Left lung (tissue), 10 donors: ENCODE measurements around the gene CSNK1E. TPM values are rescaled to one million over a fixed set of nuclear protein-coding genes. Genes with fewer than 3 reads are reported as not detected.

Experiments used
- ATAC-seq: fragments of 200-7000 bp; cut with Tn5 transposase; one replicate; pipeline ENCODE4 v1.9.1; 2020; ENCODE audit warnings: moderate library complexity
- DNase-seq, 4 donors: peaks; one replicate each; pipeline ENCODE4 v3.0.0-alpha.2; 2013 to 2020
- H3K27ac ChIP-seq, 2 donors: fragments of 200-600 bp; sonication (generic) in 1 of 2; one replicate each; pipeline versions ENCODE4 v1.5.0 to v1.8.0; 2020 to 2021
- H3K27me3 ChIP-seq, 2 donors: fragments of 200-600 bp; sonication (generic) in 1 of 2; one replicate each; pipeline versions ENCODE4 v1.5.0 to v1.8.0; 2020 to 2021
- H3K36me3 ChIP-seq, 2 donors: fragments of 200-600 bp; sonication (generic) in 1 of 2; one replicate each; pipeline versions ENCODE4 v1.5.0 to v1.8.0; 2020 to 2021
- H3K4me1 ChIP-seq, 2 donors: fragments of 200-600 bp; one replicate each; pipeline ENCODE4 v1.8.0; 2021
- H3K4me3 ChIP-seq, 2 donors: fragments of 200-600 bp; sonication (generic) in 1 of 2; one replicate each; pipeline versions ENCODE4 v1.5.0 to v1.8.0; 2020 to 2021; ENCODE audit warnings: mild to moderate bottlenecking in 1 of 2
- H3K9me3 ChIP-seq, 2 donors: fragments of 200-600 bp; sonication (generic) in 1 of 2; one replicate each; pipeline versions ENCODE4 v1.5.0 to v1.8.0; 2020 to 2021
- intact Hi-C, 2 donors: fragments of 100-400 bp; cut with DNase I; formaldehyde crosslinking; loops; one replicate each; pipeline versions ENCODE4 v1.11.2 to v1.14.2; 2022
- polyA plus RNA-seq, 6 donors: library from polyadenylated mRNA; unstranded; fragments of 120-200 nt; gene quantifications; one replicate each; pipeline ENCODE4 v1.2.1, GENCODE V29; 2013; ENCODE audit not compliant: insufficient read length in 6 of 6
- total RNA-seq, 2 donors: library from RNA; stranded (reverse); fragmentation: NEBNext Ultra II Directional; extraction: Animal tissue kit (Norgen Biotek cat#: 25700); gene quantifications; one replicate each; pipeline ENCODE4 v1.2.1, GENCODE V29; 2021
- TF ChIP-seq, protein P1 (sequence below), 2 donors: fragments of 200-600 bp; sonication (generic) in 1 of 2; IDR thresholded peaks; one replicate each; pipeline versions ENCODE4 v1.5.0 to v1.8.0; 2021; ENCODE audit warnings: antibody characterized with exemption in 2 of 2
- donor health status: DM: no; HTN: yes; CAD: no.
- donor health status: DM: no; HTN: no; CAD: no.

The CSNK1E gene
- total and polyA plus RNA-seq, 8 donors, result 95.3 to 209 (median 179) TPM

- no peak overlapping the region for H3K27ac ChIP-seq
- no peak for ATAC-seq
- no peaks in the 10 kb centered on the region for H3K9me3 ChIP-seq
- intact Hi-C loops, result loop anchor here in 1 of 2 donors (10.0 kb wide), 1 partner anchor 236 kb away; the partner anchor contains the start of gene BAIAP2L2
- peaks cover 0 to 23% of the 10 kb centered on the region in 2 donors for H3K36me3 ChIP-seq
- DNase-seq, result peak in 1 of 4 donors; percentile 18
- no peak overlapping the region for H3K4me3 ChIP-seq
- peaks cover 0 to 6% of the 10 kb centered on the region in 2 donors for H3K4me1 ChIP-seq
- TF ChIP-seq, protein P1, sequence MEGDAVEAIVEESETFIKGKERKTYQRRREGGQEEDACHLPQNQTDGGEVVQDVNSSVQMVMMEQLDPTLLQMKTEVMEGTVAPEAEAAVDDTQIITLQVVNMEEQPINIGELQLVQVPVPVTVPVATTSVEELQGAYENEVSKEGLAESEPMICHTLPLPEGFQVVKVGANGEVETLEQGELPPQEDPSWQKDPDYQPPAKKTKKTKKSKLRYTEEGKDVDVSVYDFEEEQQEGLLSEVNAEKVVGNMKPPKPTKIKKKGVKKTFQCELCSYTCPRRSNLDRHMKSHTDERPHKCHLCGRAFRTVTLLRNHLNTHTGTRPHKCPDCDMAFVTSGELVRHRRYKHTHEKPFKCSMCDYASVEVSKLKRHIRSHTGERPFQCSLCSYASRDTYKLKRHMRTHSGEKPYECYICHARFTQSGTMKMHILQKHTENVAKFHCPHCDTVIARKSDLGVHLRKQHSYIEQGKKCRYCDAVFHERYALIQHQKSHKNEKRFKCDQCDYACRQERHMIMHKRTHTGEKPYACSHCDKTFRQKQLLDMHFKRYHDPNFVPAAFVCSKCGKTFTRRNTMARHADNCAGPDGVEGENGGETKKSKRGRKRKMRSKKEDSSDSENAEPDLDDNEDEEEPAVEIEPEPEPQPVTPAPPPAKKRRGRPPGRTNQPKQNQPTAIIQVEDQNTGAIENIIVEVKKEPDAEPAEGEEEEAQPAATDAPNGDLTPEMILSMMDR (IDR thresholded peaks at IDR 0.05), result no peak
- H3K27me3 ChIP-seq, result peaks cover 0 to 25% of the 10 kb centered on the region in 2 donors
Measured at GRCh38 chr22:38350444-38351359, 33.5 kb upstream of the CSNK1E start.

GRCh38 chr22:38348751-38349496 lies 31.7 kb upstream of the CSNK1E start:
- Histone ChIP-seq H3K27me3 (peaks cover 0 to 25% of the 10 kb centered on the region in 2 donors), H3K27ac (no peak overlapping the region), H3K9me3 (no peaks in the 10 kb centered on the region), H3K36me3 (peaks cover 0 to 8% of the 10 kb centered on the region in 2 donors), H3K4me3 (no peak overlapping the region), H3K4me1 (peaks cover 0 to 6% of the 10 kb centered on the region in 2 donors)
- ATAC-seq (no peak), DNase-seq (peak in 1 of 4 donors; percentile 8)
- intact Hi-C loops, result no loop called here
- TF ChIP-seq, protein P1 (IDR thresholded peaks at IDR 0.05), result no peak

DNA sequence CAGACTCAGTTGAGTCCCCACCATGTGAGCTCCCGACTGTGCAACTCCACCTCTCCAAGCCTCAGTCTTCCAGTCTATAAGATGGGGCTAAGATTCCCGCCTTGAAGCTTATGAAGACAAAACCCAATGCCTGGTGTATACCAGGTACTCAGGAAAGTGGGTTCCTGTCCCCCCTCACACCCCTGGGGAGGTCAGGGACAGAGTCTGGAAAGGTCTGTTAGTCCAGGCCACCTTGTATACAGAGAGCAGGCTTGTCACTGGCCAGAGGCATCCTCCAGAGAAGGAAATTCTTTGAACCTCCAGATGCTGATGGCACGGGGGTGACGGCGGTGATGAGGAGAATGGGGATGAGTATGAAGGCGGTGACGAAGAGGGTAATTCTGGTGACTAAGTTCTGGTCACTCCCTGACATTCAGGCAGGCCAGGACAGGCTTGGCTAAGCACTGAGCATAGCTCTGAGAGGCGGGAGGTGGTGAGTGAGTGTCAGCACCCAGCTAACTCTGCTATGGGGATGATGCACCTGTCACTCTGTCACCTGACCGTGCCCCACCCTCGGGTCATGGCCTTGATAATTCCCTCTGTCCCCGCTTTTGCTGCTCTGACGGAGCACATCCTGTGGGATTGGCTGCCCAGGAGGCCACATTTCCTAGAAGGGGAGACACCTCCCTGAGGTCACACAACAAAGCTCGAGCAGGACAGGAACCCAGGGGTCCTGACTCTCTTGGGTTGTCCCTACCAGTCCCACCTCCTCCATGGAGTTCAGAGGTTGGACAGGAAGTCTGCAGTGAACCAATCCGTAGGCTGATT lies 30.9 kb upstream of the CSNK1E start:
- peaks cover 0 to 2% of the 10 kb centered on the region in 2 donors for H3K4me1 ChIP-seq
- DNase-seq, result no peak
- intact Hi-C loops, result no loop called here
- no peak overlapping the region for H3K27ac ChIP-seq
- H3K4me3 ChIP-seq, result no peak overlapping the region
- H3K27me3 ChIP-seq, result peaks cover 0 to 25% of the 10 kb centered on the region in 2 donors
- TF ChIP-seq, protein P1 (IDR thresholded peaks at IDR 0.05), result no peak
- no peak for ATAC-seq
- H3K9me3 ChIP-seq, result no peaks in the 10 kb centered on the region
- H3K36me3 ChIP-seq, result peaks cover 0 to 8% of the 10 kb centered on the region in 2 donors

DNA sequence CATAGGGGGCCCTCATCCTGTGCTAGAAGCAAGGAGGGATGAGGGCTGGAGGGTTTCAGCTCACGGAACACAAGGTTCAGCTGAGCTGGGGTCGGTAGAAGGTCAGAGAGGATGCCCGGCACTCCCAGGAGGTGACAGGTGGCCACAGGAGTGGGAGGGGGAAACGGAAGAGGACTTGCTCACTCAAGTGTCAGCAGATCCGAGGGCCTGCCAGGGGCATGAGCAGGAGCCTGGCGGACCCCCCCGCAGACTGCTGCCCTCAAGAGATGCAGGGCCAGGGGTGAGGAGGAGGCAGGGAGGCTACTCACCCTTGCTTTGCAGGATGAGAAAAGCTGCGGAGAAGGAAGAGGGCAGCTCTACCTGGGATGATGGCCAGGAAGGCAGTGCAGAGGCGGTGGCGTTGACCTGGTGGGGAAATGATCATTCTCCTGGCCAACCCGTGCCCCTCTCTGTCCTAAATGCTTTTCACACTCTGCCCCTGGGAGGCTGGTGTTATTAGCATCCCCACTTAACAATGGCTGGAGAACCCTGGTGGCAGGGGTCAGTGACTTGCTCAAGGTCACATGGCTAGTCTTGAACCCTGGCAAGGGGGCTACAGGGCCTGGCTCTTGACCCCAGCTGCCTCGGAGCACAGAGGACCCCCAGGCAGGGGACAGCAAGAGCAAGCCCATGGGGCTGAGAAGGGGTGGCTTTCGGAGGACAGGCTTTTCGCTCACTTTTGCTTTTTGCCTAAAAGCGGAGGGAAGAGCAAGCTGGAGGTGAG lies 30.1 kb upstream of the CSNK1E start:
- no peaks in the 10 kb centered on the region for H3K9me3 ChIP-seq
- H3K27ac ChIP-seq, result no peak overlapping the region
- ATAC-seq (no peak), DNase-seq (no peak)
- TF ChIP-seq, protein P1 (IDR thresholded peaks at IDR 0.05), result no peak
- intact Hi-C loops, result no loop called here
- peaks cover 0 to 25% of the 10 kb centered on the region in 2 donors for H3K27me3 ChIP-seq
- H3K4me1 ChIP-seq, result no peaks in the 10 kb centered on the region
- no peak overlapping the region for H3K4me3 ChIP-seq
- H3K36me3 ChIP-seq, result peaks cover 0 to 8% of the 10 kb centered on the region in 2 donors
